ENCODE measurements around the gene SEC14L5.

The SEC14L5 gene

GRCh38 chr16:5015887-5016286 lies 57.8 kb downstream of the SEC14L5 start:
- DNase-seq (ENCODE audit: low read depth), result no peak
- TF ChIP-seq CTCF (conservative IDR thresholded peaks at IDR 0.05; ENCODE audit: control insufficient read depth, insufficient read depth, low read depth, low read length), result no peak
- H3K4me3 ChIP-seq (ENCODE audit: control insufficient read depth, low read depth, low read length), result no peak overlapping the region

GRCh38 chr16:5016967-5017677 lies 59.0 kb downstream of the SEC14L5 start:
- DNase-seq (ENCODE audit: low read depth), result no peak
- no peak overlapping the region for H3K4me3 ChIP-seq (ENCODE audit: control insufficient read depth, low read depth, low read length)
- TF ChIP-seq CTCF (conservative IDR thresholded peaks at IDR 0.05; ENCODE audit: control insufficient read depth, insufficient read depth, low read depth, low read length), result no peak

GRCh38 chr16:5017678-5017969 lies 59.5 kb downstream of the SEC14L5 start:
- H3K4me3 ChIP-seq (ENCODE audit: control insufficient read depth, low read depth, low read length), result no peak overlapping the region
- TF ChIP-seq CTCF (conservative IDR thresholded peaks at IDR 0.05; ENCODE audit: control insufficient read depth, insufficient read depth, low read depth, low read length), result no peak
- no peak for DNase-seq (ENCODE audit: low read depth)

GRCh38 chr16:5018793-5019192 lies 60.7 kb downstream of the SEC14L5 start:
- TF ChIP-seq CTCF (conservative IDR thresholded peaks at IDR 0.05; ENCODE audit: control insufficient read depth, insufficient read depth, low read depth, low read length), result no peak
- no peak overlapping the region for H3K4me3 ChIP-seq (ENCODE audit: control insufficient read depth, low read depth, low read length)
- DNase-seq (ENCODE audit: low read depth), result no peak

- no peak overlapping the region for H3K4me3 ChIP-seq (ENCODE audit: control insufficient read depth, low read depth, low read length)
- DNase-seq (ENCODE audit: low read depth), result no peak
- TF ChIP-seq CTCF (conservative IDR thresholded peaks at IDR 0.05; ENCODE audit: control insufficient read depth, insufficient read depth, low read depth, low read length), result no peak
These were observed 61.6 kb downstream of the SEC14L5 start for GRCh38 chr16:5019775-5020174.

- TF ChIP-seq CTCF (conservative IDR thresholded peaks at IDR 0.05; ENCODE audit: control insufficient read depth, insufficient read depth, low read depth, low read length), result no peak
- DNase-seq (ENCODE audit: low read depth), result no peak
- H3K4me3 ChIP-seq (ENCODE audit: control insufficient read depth, low read depth, low read length), result no peak overlapping the region
These were observed 62.4 kb downstream of the SEC14L5 start for GRCh38 chr16:5020551-5020950.

GRCh38 chr16:5022521-5022920 lies 64.4 kb downstream of the SEC14L5 start:
- no peak for TF ChIP-seq CTCF (conservative IDR thresholded peaks at IDR 0.05; ENCODE audit: control insufficient read depth, insufficient read depth, low read depth, low read length)
- no peak for DNase-seq (ENCODE audit: low read depth)
- no peak overlapping the region for H3K4me3 ChIP-seq (ENCODE audit: control insufficient read depth, low read depth, low read length)
